Ishikawa (cell line): ENCODE data around the gene ACTR3.

Source experiments
- CEBPB ChIP-seq: IDR thresholded peaks from 2 replicates; pipeline ENCODE4 v1.6.1; 2012
- CREB1 ChIP-seq: IDR thresholded peaks from 2 replicates; pipeline ENCODE4 v1.6.1; 2012; ENCODE audit warnings: low read depth
- EGR1 ChIP-seq: IDR thresholded peaks from 2 replicates; pipeline ENCODE4 v1.6.1; 2012
- EP300 ChIP-seq: IDR thresholded peaks from 2 replicates; pipeline ENCODE4 v1.6.1; 2012; ENCODE audit warnings: borderline replicate concordance
- FOXM1 ChIP-seq: IDR thresholded peaks from 2 replicates; pipeline ENCODE4 v1.6.1; 2012; ENCODE audit warnings: low read depth, borderline replicate concordance
- MAX ChIP-seq: IDR thresholded peaks from 2 replicates; pipeline ENCODE4 v1.6.1; 2012
- NFIC ChIP-seq: IDR thresholded peaks from 2 replicates; pipeline ENCODE4 v1.6.1; 2012
- RAD21 ChIP-seq: IDR thresholded peaks from 2 replicates; pipeline ENCODE4 v1.6.1; 2012; ENCODE audit warnings: low read depth
- REST ChIP-seq: IDR thresholded peaks from 2 replicates; pipeline ENCODE4 v1.6.1; 2012; ENCODE audit warnings: low read depth, mild to moderate bottlenecking
- TAF1 ChIP-seq: IDR thresholded peaks from 2 replicates; pipeline ENCODE4 v1.6.1; 2012; ENCODE audit warnings: low read depth, mild to moderate bottlenecking
- TCF12 ChIP-seq: IDR thresholded peaks from 2 replicates; pipeline ENCODE4 v1.6.1; 2012; ENCODE audit warnings: low read depth
- TEAD4 ChIP-seq: IDR thresholded peaks from 2 replicates; pipeline ENCODE4 v1.6.1; 2012
- USF1 ChIP-seq: IDR thresholded peaks from 2 replicates; pipeline ENCODE4 v1.6.1; 2012
- YY1 ChIP-seq: IDR thresholded peaks from 2 replicates; pipeline ENCODE4 v1.6.1; 2012; ENCODE audit warnings: low read depth
- ZBTB7A ChIP-seq: IDR thresholded peaks from 2 replicates; pipeline ENCODE4 v1.6.1; 2012; ENCODE audit warnings: low read depth

The ACTR3 gene

GRCh38 chr2:113915082-113915819 is 25.4 kb downstream of the ACTR3 start:
- no peak for TF ChIP-seq EP300
- no peak for TF ChIP-seq EGR1
- no peak for TF ChIP-seq YY1
- no peak for TF ChIP-seq CEBPB
- TF ChIP-seq REST: no peak
- no peak for TF ChIP-seq TEAD4
- TF ChIP-seq TAF1: no peak
- TF ChIP-seq CREB1: no peak
- no peak for TF ChIP-seq USF1
- no peak for TF ChIP-seq FOXM1
- TF ChIP-seq NFIC: no peak
- TF ChIP-seq TCF12: no peak

GRCh38 chr2:113918229-113918628 is 28.3 kb downstream of the ACTR3 start:
- TF ChIP-seq RAD21 (no peak), REST (no peak), ZBTB7A (no peak), CEBPB (no peak), EGR1 (no peak)

GRCh38 chr2:113920996-113921395 is 31.1 kb downstream of the ACTR3 start:
- TF ChIP-seq TCF12 (no peak), RAD21 (no peak), TAF1 (no peak), NFIC (no peak), FOXM1 (no peak), ZBTB7A (no peak), TEAD4 (no peak), EGR1 (no peak), MAX (no peak), YY1 (no peak), CEBPB (no peak), REST (no peak), USF1 (no peak), EP300 (no peak), CREB1 (no peak)

- TF ChIP-seq EP300 (no peak), RAD21 (no peak), ZBTB7A (no peak), MAX (no peak), USF1 (no peak), CEBPB (no peak), YY1 (no peak), TEAD4 (no peak), TAF1 (no peak), TCF12 (no peak), CREB1 (no peak), REST (no peak), NFIC (no peak), FOXM1 (no peak), EGR1 (no peak)
Observed at GRCh38 chr2:113922335-113922734, 32.4 kb downstream of the ACTR3 start.
